Ishikawa (cell line): Measurements from ENCODE around the gene TCF19.
A peak's percentile ranks its signal among the peaks of the same experiment; 100 is the strongest.

Experiments
- CEBPB ChIP-seq: IDR thresholded peaks from 2 replicates; pipeline ENCODE4 v1.6.1; 2012
- EP300 ChIP-seq: IDR thresholded peaks from 2 replicates; pipeline ENCODE4 v1.6.1; 2012; ENCODE audit warnings: borderline replicate concordance
- FOXM1 ChIP-seq: IDR thresholded peaks from 2 replicates; pipeline ENCODE4 v1.6.1; 2012; ENCODE audit warnings: low read depth, borderline replicate concordance
- RAD21 ChIP-seq: IDR thresholded peaks from 2 replicates; pipeline ENCODE4 v1.6.1; 2012; ENCODE audit warnings: low read depth
- TAF1 ChIP-seq: IDR thresholded peaks from 2 replicates; pipeline ENCODE4 v1.6.1; 2012; ENCODE audit warnings: low read depth, mild to moderate bottlenecking
- TCF12 ChIP-seq: IDR thresholded peaks from 2 replicates; pipeline ENCODE4 v1.6.1; 2012; ENCODE audit warnings: low read depth
- TEAD4 ChIP-seq: IDR thresholded peaks from 2 replicates; pipeline ENCODE4 v1.6.1; 2012
- YY1 ChIP-seq: IDR thresholded peaks from 2 replicates; pipeline ENCODE4 v1.6.1; 2012; ENCODE audit warnings: low read depth
- ZBTB7A ChIP-seq: IDR thresholded peaks from 2 replicates; pipeline ENCODE4 v1.6.1; 2012; ENCODE audit warnings: low read depth
- TF ChIP-seq, protein P1 (sequence below): IDR thresholded peaks from 2 replicates; pipeline ENCODE4 v1.6.1; 2012; ENCODE audit warnings: low read depth, mild to moderate bottlenecking
- TF ChIP-seq, protein P2 (sequence below): IDR thresholded peaks from 2 replicates; pipeline ENCODE4 v1.6.1; 2012
- TF ChIP-seq, protein P3 (sequence below): IDR thresholded peaks from 2 replicates; pipeline ENCODE4 v1.6.1; 2012

DNA sequence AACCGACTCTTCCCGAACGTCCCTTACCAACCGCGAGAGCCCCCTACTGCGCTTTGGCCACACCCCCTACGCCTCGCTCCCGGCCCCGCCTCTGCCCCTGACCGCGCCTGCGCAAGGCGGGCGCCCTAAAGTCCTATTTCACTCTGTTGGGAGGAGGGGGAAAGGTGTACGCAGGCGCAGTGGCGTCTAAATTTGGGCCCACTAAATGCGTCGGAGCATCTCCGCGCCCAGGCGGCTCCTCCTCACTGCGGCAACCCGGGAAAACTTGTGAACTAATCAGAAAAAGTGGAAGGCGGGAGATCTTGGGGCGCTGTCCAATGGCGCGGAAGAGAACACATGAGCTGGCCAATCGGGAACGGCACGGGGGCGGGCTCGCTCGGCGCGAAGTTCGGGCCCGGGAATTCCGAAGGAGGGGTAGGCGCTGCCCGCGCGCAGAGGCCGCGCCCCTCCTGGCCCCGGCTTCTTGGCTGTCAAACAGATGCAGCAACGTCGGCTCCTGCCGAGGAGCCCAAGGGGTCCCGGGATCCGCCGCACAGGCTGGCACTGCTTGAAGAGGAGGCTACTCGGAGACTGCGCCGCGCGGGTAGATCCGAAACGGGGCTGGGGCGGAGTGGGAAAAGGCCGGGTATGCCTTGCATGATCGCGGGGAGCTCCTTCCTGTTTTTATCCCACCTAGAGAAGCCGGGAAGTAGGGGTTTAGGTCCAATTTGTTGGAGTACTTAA lies at the start of gene TCF19:
- TF ChIP-seq RAD21: no peak
- TF ChIP-seq EP300: no peak
- TF ChIP-seq ZBTB7A: peak; percentile 23; the same call in 1 of the 2 replicates
- no peak; the same call in 1 of the 2 replicates for TF ChIP-seq TCF12
- TF ChIP-seq, protein P1, sequence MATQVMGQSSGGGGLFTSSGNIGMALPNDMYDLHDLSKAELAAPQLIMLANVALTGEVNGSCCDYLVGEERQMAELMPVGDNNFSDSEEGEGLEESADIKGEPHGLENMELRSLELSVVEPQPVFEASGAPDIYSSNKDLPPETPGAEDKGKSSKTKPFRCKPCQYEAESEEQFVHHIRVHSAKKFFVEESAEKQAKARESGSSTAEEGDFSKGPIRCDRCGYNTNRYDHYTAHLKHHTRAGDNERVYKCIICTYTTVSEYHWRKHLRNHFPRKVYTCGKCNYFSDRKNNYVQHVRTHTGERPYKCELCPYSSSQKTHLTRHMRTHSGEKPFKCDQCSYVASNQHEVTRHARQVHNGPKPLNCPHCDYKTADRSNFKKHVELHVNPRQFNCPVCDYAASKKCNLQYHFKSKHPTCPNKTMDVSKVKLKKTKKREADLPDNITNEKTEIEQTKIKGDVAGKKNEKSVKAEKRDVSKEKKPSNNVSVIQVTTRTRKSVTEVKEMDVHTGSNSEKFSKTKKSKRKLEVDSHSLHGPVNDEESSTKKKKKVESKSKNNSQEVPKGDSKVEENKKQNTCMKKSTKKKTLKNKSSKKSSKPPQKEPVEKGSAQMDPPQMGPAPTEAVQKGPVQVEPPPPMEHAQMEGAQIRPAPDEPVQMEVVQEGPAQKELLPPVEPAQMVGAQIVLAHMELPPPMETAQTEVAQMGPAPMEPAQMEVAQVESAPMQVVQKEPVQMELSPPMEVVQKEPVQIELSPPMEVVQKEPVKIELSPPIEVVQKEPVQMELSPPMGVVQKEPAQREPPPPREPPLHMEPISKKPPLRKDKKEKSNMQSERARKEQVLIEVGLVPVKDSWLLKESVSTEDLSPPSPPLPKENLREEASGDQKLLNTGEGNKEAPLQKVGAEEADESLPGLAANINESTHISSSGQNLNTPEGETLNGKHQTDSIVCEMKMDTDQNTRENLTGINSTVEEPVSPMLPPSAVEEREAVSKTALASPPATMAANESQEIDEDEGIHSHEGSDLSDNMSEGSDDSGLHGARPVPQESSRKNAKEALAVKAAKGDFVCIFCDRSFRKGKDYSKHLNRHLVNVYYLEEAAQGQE: no peak
- TF ChIP-seq TEAD4: peak; percentile 77
- TF ChIP-seq TAF1: peak; percentile 67
- peak; percentile 39; the same call in 1 of the 2 replicates for TF ChIP-seq FOXM1
- no peak for TF ChIP-seq YY1
- no peak for TF ChIP-seq CEBPB
- TF ChIP-seq, protein P2, sequence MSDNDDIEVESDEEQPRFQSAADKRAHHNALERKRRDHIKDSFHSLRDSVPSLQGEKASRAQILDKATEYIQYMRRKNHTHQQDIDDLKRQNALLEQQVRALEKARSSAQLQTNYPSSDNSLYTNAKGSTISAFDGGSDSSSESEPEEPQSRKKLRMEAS: peak; percentile 52
- TF ChIP-seq, protein P3, sequence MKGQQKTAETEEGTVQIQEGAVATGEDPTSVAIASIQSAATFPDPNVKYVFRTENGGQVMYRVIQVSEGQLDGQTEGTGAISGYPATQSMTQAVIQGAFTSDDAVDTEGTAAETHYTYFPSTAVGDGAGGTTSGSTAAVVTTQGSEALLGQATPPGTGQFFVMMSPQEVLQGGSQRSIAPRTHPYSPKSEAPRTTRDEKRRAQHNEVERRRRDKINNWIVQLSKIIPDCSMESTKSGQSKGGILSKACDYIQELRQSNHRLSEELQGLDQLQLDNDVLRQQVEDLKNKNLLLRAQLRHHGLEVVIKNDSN: no peak
